H1 (cell line): Measurements from ENCODE around the gene NSUN2. TPM values are rescaled to one million over a fixed set of nuclear protein-coding genes. Genes with fewer than 3 reads are reported as not detected.

Experiments used
- POLR2A ChIP-seq, 2 experiments: IDR thresholded peaks; 1 replicate in 1 of 2; 2 replicates in 1 of 2; pipeline ENCODE4 v1.6.1; 2011; ENCODE audit warnings: low read depth in 2 of 2, low read length in 2 of 2, mild to moderate bottlenecking in 2 of 2; ENCODE audit errors: control extremely low read depth in 1 of 2
- SP4 ChIP-seq: IDR thresholded peaks from 2 replicates; pipeline ENCODE4 v1.6.1; 2012; ENCODE audit warnings: low read length, inconsistent platforms
- polyA plus RNA-seq, 7 experiments: library from polyadenylated mRNA; depleted of rRNA in 3 of 7; stranded (reverse) in 5 of 7; unstranded in 2 of 7; fragments of >200 nt in 5 of 7; fragments of 200-250 nt in 2 of 7; gene quantifications; 1 replicate in 5 of 7; 2 replicates in 1 of 7; 4 replicates in 1 of 7; pipeline versions ENCODE4 v1.2.1 to v1.2.3, GENCODE V29; 2011 to 2013; ENCODE audit warnings: missing spikeins in 2 of 7, mixed read lengths in 2 of 7
- total RNA-seq: library from RNA; stranded (reverse); fragmentation: NEBNext Ultra II Directional; extraction: Animal tissue kit (Norgen Biotek cat#: 25700); gene quantifications from 2 replicates; pipeline ENCODE4 v1.2.1, GENCODE V29; 2021

NSUN2 gene
- total and polyA plus RNA-seq, 2 of the 8 experiments (the other 6 are each of a cell fraction or from before 2014, with no cell fraction given): 47.3 to 94.7 TPM

DNA sequence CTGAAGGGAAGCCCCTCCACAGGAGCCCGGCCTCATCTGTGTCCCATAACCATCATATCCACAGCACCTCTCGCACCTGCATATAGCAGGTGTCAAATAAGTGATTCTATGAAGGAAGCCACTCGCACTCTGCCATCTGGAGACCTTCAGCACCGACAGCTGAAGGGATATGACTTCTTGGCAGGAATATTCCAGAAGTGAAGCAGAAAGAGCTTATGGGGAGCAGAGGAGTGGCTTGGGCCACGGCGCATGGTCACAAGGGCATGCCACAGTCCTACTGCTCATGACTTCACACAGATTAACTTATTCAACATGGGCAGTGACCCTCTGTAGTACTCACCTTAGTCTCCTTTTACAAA, 80.9 kb downstream of the NSUN2 start (continued):
- TF ChIP-seq POLR2A (IDR thresholded peaks at IDR 0.05; ENCODE audit: control extremely low read depth in 1 of 2, low read depth in 2 of 2, low read length in 2 of 2): no peak
- no peak for TF ChIP-seq SP4
